Measurements from ENCODE around the gene MAML2.
A peak's percentile ranks its signal among the peaks of the same experiment; 100 is the strongest.

MAML2 gene

DNA sequence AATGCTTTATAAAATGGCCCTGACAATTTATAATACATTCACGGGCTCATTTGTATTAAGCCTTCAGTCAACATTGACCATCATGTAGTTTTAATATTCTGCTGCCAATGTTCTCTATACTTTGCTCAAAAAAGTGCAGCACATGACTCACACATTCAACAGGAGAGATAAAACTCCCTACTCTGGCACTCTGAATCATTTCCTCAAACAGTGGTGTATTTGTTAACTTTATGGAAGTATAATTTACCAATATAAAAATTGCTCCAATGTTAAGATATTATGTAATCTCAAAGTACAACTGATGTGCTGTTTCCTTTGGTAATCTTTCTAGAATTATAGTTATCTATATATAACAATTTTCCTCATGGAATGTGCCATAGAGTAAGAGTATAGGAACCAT is 39.9 kb downstream of the MAML2 start:
- DNase-seq (ENCODE audit: low read depth, low spot score) = peak; percentile 81
- H3K4me3 ChIP-seq (ENCODE audit: low read depth, low read length) = no peak overlapping the region
- TF ChIP-seq CTCF (IDR thresholded peaks at IDR 0.05; ENCODE audit: low read depth, low read length) = no peak
- in situ Hi-C loops (cut with HindIII; ENCODE audit: low sequenced_read_pairs) = no loop called here

DNA sequence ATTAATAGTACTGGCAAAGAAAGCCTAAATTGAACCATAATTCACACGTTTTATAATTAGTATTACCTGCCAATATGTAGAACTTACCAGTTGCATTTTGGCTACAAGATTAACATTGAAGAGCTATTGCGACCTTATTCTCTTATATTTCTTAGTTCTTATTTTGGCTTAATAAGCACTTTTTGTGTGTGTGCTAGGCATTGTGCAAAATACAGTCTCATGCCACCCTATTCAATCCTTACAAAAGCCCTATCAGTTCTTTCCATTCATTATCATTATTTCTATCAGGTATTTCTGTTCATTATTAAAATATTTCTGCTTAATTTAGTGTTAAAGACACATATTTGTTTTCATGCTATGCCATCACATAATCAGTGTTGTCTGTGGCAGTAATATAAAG is 41.2 kb downstream of the MAML2 start:
- in situ Hi-C loops (cut with HindIII; ENCODE audit: low sequenced_read_pairs) = no loop called here
- H3K4me3 ChIP-seq (ENCODE audit: low read depth, low read length) = no peak overlapping the region
- no peak for TF ChIP-seq CTCF (IDR thresholded peaks at IDR 0.05; ENCODE audit: low read depth, low read length)
- no peak for DNase-seq (ENCODE audit: low read depth, low spot score)

DNA sequence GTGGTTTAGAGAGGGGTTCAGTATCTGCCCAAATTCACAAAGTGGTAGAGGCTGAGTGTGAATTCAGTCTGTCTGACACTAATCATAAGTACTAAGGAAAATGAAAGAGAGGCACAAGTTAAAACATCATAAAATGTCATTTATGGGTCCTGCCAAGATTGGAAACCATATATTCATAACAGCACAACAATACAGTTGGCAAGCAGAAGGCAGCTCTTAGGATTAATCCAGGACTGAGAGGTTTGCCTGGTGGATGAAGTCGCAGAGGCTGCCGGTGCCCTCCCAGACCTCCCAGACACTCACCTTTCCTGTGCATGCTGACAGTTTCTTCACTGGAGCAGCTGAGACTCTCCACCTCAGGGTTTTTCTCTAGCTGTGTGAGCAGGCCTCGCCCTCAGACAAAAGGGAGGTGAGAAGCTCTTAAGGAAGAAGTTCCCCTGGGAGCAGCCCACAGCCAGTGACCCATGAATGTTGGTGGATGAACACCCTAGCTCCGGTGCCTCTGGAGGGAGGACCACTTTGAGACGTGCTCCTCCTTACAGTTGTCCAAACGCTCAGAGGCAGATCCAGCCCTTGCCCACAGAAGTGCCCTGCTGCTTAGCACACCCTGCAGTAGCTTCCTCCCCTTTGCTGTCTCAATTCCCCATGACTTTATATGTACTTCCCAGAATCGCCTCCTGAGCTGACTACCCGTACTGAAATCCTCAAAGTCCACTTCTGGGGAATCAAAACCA is 43.7 kb downstream of the MAML2 start:
- in situ Hi-C loops (cut with HindIII; ENCODE audit: low sequenced_read_pairs) = no loop called here
- no peak overlapping the region for H3K4me3 ChIP-seq (ENCODE audit: low read depth, low read length)
- no peak for TF ChIP-seq CTCF (IDR thresholded peaks at IDR 0.05; ENCODE audit: low read depth, low read length)
- DNase-seq (ENCODE audit: low read depth, low spot score) = no peak

DNA sequence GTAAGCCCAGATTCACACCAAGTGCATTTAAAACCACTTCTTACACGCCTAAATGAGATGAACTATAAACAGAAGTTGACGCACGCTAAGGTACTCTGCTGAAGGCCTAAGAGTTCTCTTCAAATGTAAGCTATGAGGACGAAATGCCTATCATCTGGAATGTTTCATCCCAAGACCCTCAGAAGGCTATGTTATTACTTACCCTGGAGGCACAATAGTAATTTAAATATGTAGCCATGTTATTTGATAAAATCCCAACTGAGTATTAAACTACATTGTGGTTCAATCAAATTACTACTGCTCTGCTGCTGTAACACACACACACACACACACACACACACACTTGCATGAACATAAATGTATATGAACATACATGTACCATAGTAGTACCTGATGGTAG is 47.6 kb downstream of the MAML2 start:
- no peak for TF ChIP-seq CTCF (IDR thresholded peaks at IDR 0.05; ENCODE audit: low read depth, low read length)
- DNase-seq (ENCODE audit: low read depth, low spot score) = no peak
- H3K4me3 ChIP-seq (ENCODE audit: low read depth, low read length) = no peak overlapping the region
- in situ Hi-C loops (cut with HindIII; ENCODE audit: low sequenced_read_pairs) = no loop called here

GRCh38 chr11:96294289-96294688 is 48.7 kb downstream of the MAML2 start:
- in situ Hi-C loops (cut with HindIII; ENCODE audit: low sequenced_read_pairs) = no loop called here
- no peak overlapping the region for H3K4me3 ChIP-seq (ENCODE audit: low read depth, low read length)
- TF ChIP-seq CTCF (IDR thresholded peaks at IDR 0.05; ENCODE audit: low read depth, low read length) = no peak
- no peak for DNase-seq (ENCODE audit: low read depth, low spot score)

DNA sequence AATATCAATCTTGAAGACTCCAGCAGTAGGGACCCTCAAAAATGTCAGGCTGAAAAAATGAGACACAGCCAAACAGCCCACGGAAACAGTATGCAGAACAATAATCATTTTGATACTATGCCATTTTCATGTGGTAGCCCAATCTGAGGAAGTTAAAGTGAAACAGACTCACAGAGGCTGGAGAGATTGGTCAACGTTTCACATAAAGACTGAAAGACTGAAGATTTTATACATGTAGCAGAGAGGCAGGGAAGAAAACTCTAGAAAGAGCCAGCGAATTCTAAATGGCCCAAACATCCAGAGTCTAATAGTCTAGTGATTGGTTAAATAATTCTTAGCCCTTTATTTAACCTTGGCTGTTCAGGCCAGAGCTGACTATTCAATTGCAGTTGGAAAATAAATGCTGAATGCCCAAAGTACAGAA is 49.4 kb downstream of the MAML2 start:
- TF ChIP-seq CTCF (IDR thresholded peaks at IDR 0.05; ENCODE audit: low read depth, low read length) = no peak
- H3K4me3 ChIP-seq (ENCODE audit: low read depth, low read length) = no peak overlapping the region
- peak; percentile 29 for DNase-seq (ENCODE audit: low read depth, low spot score)
- in situ Hi-C loops (cut with HindIII; ENCODE audit: low sequenced_read_pairs) = no loop called here

Data from astrocyte of the spinal cord (primary cell).